ENCODE measurements around the gene KCP. TPM values are rescaled to one million over a fixed set of nuclear protein-coding genes. Genes with fewer than 3 reads are reported as not detected.

KCP gene
- total RNA-seq, 4 donors from 2014 or later, result 0.46 to 3.3 (median 1.2) TPM

DNA sequence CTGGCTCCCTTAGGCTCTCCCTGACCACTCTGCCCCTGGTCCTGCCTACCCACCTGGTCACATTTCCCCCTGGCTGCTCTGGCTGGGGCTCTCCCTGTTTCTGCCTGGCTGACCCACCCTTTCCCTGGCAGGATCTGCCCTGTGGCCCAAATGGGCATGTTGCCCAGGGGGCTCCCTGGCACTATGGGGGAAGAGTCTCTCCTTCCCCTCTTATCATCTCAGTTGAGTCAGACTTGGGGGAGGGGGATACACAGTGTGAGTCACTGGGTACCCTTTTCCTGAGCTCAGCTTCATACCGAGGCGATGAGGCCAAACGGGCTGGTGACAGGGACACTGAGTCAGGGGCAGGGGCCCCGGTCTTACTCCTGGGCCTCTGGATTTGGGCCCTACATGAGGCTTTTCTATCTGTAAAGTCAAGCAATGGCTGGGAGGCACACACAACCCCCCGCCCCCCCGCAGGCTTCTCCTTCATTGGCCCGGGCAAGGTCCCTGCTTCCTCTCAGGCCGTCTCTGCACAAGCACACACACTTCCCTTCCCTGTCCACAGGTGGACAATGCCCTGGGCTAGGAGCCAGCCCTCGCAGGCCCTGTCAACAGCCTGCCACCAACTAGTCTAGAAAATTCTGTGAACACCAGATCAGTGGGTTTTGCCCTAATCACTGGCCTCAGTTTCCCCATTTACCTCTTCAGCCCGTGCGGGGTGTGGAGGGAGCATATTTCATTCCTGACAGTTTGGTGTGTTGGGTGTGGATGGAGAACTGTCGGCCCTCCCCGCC, 80.9 kb downstream of the KCP start:
- ATAC-seq (ENCODE audit: low FRiP score), result peak; percentile 30
- TF ChIP-seq CTCF (IDR thresholded peaks at IDR 0.05), result no peak
- DNase-seq (ENCODE audit: low spot score), result no peak

DNA sequence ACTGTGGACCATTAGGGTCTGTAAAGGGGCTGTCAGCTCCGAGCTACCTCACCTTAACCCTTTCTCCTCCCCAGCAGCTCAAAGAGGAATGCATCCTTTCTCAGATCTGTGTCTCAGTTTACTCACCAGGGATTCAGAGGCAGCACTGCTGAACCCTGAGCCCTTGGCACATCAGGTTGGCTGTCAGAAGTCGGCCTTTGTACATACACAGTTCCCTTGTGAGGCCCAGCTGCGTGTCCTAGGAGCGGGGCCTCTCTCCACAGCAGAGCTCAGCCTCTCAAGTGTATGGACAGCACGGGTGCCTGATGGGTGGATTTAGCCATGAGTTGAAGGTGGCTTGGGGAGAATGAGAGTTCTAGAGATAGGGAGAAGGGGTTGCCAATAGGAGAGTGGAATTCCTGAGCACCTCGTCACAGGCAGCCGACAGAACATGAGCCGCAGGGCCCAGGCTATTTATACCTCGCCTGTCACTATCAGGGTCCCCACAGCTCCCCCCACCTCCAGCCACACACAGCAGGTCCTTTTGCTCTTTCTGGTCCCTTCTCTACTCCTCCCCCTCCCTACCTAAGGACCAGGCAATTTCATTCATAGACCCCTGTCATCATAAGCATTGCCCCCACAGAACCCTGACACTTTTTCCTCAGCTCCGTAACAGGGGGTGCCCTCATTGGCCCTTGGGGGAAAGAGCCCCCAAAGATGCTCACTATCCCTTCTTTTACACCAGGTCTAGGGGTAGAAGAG, 82.4 kb downstream of the KCP start:
- no peak for TF ChIP-seq CTCF (IDR thresholded peaks at IDR 0.05)
- ATAC-seq (ENCODE audit: low FRiP score), result no peak
- DNase-seq (ENCODE audit: low spot score), result no peak

DNA sequence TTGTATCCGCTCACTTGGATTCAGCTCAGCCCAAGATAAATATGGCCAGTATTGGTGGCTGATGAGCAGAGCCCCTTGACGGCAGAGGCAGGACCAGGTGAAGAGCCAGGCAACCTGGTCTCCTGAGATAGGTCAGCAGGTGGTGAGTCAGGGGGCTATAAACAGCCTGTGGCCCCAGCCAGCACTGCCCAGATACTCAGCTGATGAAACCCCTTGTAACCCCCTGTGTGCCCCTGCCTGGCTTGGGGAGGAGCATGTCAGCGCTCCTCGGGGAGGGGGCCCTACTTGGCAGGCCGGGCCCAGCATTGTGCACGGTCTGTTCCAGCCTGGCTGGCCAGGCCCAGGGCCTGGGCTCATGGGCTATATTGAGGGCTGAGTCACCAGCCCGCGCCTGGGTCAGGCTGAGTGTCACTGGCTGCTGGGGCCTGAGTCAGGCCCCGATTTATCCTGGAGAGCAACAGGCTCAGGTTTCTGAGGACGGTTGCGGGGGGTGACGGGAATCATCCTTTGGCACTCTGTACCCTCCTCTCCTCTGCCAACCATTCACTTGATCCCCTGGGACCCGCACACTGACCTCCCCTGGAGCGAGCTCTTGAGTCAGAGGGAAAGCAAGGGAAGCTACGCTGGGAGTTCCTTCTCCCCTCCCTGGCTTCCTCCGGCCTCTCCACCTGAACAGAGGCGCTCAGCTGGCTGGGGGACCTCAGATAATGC, 83.1 kb downstream of the KCP start:
- no peak for TF ChIP-seq CTCF (IDR thresholded peaks at IDR 0.05)
- no peak for DNase-seq (ENCODE audit: low spot score)
- ATAC-seq (ENCODE audit: low FRiP score), result no peak

- no peak for TF ChIP-seq CTCF (IDR thresholded peaks at IDR 0.05)
- no peak for DNase-seq (ENCODE audit: low spot score)
These were observed 83.6 kb downstream of the KCP start for GRCh38 chr7:128826916-128827247.

More at GRCh38 chr7:128826916-128827247, 83.6 kb downstream of the KCP start:
- no peak for ATAC-seq (ENCODE audit: low FRiP score)

Other genes with a start within 250 kb of the KCP start
- 1 to 10 TPM; 1.7 to 2.8 (median 2.3) TPM for gene GARIN1A, start 238.4 kb downstream of the KCP start, total RNA-seq
- 100 to 1,000 TPM; 107 to 132 (median 128) TPM for gene CALU, start 171.3 kb downstream of the KCP start, total RNA-seq
- gene OPN1SW, start 134.9 kb downstream of the KCP start, total RNA-seq, result not detected
- gene CCDC136, start 118.7 kb downstream of the KCP start, total RNA-seq, result 10 to 100 TPM in 1 of 4 donors, 1 to 10 TPM in 3; 1.7 to 27.9 (median 2.7) TPM
- 100 to 1,000 TPM in 1 of 4 donors, 10 to 100 TPM in 2, 1 to 10 TPM in 1; 7.7 to 140 (median 25.5) TPM for gene FLNC, start 80.3 kb downstream of the KCP start, total RNA-seq
- 100 to 1,000 TPM in 3 of 4 donors, 10 to 100 TPM in 1; 86.7 to 186 (median 133) TPM for gene ATP6V1F, start 47.9 kb downstream of the KCP start, total RNA-seq
- 10 to 100 TPM in 3 of 4 donors, 1 to 10 TPM in 1; 5.3 to 23.9 (median 18.8) TPM for gene IRF5, start 27.2 kb upstream of the KCP start, total RNA-seq
- gene TNPO3, start 144.4 kb upstream of the KCP start, total RNA-seq, result 10 to 100 TPM; 34.1 to 45.9 (median 41.1) TPM
- 1 to 10 TPM; 1.7 to 8.1 (median 7.0) TPM for gene TSPAN33, start 234.0 kb upstream of the KCP start, total RNA-seq

Data from omental fat pad (tissue), 4 donors.